ENCODE results near the gene ADGRF5.

ADGRF5 gene, protein sequence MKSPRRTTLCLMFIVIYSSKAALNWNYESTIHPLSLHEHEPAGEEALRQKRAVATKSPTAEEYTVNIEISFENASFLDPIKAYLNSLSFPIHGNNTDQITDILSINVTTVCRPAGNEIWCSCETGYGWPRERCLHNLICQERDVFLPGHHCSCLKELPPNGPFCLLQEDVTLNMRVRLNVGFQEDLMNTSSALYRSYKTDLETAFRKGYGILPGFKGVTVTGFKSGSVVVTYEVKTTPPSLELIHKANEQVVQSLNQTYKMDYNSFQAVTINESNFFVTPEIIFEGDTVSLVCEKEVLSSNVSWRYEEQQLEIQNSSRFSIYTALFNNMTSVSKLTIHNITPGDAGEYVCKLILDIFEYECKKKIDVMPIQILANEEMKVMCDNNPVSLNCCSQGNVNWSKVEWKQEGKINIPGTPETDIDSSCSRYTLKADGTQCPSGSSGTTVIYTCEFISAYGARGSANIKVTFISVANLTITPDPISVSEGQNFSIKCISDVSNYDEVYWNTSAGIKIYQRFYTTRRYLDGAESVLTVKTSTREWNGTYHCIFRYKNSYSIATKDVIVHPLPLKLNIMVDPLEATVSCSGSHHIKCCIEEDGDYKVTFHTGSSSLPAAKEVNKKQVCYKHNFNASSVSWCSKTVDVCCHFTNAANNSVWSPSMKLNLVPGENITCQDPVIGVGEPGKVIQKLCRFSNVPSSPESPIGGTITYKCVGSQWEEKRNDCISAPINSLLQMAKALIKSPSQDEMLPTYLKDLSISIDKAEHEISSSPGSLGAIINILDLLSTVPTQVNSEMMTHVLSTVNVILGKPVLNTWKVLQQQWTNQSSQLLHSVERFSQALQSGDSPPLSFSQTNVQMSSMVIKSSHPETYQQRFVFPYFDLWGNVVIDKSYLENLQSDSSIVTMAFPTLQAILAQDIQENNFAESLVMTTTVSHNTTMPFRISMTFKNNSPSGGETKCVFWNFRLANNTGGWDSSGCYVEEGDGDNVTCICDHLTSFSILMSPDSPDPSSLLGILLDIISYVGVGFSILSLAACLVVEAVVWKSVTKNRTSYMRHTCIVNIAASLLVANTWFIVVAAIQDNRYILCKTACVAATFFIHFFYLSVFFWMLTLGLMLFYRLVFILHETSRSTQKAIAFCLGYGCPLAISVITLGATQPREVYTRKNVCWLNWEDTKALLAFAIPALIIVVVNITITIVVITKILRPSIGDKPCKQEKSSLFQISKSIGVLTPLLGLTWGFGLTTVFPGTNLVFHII (N-terminal part only)

GRCh38 chr6:46921731-46922130, at the start of gene ADGRF5:
Gene ADGRF5, minus strand, starts transcription at chr6:46921938. Its CDS starts 15,176 bp downstream, at chr6:46906762.
- DNase-seq (ENCODE audit: extremely low read depth, low read depth) = no peak
- TF ChIP-seq CTCF (IDR thresholded peaks at IDR 0.05; ENCODE audit: low read depth, low read length, missing control alignments) = no peak
- no peak within 1 kb of the TSS for H3K4me3 ChIP-seq (replicated peaks; ENCODE audit: low read depth, low read length)

- TF ChIP-seq CTCF (IDR thresholded peaks at IDR 0.05; ENCODE audit: low read depth, low read length, missing control alignments) = no peak
- H3K4me3 ChIP-seq (replicated peaks; ENCODE audit: low read depth, low read length) = no peak overlapping the region
- no peak for DNase-seq (ENCODE audit: extremely low read depth, low read depth)
Measured at GRCh38 chr6:46969206-46969605, 47.5 kb upstream of the ADGRF5 start.

DNA sequence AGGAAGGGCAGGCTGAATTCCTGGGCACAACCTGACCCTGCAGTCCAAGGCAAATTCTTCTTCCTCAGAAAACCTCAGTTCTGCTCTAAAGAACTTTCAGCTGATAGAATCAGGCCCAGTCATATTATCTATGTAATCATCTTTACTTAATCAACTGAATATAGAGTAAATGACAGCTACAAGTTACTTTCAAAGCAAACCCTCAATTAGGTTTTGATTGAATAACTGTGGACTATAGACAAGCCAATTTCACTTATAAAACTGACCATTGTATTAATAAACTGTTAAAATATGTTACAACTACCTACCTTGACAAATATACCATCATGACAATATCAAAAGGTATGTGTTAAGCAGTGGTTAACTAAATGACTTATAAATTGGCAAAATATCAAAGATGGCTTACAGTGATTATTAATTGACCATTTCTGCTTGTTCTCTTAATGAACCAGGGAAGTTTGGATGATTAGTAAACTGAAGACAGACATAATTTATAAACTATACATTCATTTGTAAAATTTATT, 46.1 kb upstream of the ADGRF5 start:
- no peak for DNase-seq (ENCODE audit: extremely low read depth, low read depth)
- no peak overlapping the region for H3K4me3 ChIP-seq (replicated peaks; ENCODE audit: low read depth, low read length)
- TF ChIP-seq CTCF (IDR thresholded peaks at IDR 0.05; ENCODE audit: low read depth, low read length, missing control alignments) = no peak

DNA sequence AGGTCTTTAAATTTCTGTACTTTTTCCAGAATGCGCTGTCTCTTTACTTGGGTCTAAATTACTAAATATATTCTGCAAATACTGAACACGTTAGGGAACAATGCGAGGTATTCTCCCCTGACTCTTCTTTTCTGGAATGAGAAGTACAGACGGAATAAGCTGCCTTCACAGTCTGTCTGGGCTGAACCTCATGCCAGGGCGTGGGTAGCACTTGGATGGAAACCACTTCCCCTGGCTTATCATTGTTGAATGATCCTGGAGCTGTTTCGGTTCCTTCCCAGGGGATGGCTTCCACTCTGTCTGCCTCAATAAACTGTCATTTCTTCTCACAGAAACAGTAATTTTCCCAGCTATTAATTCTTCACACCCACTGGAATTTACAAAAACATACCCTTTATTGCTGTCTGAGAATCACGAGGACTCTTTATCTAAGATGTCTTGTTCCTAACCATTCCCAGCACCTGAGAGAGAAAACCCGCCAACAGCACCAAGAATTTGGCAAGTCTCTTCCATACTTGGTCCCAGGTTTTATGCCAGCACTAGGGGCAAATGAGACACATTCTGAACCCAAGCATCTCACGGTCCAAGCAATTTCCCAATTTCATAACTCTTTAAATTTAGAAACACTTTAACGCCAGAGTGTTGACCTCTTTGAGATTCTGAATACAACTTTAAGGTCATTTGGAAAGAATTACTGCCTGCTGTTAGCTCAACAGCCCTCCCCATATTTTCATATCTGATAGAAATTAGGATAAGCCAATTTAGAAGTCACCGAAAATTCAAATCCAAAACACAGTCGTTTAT, 43.2 kb upstream of the ADGRF5 start:
- no peak overlapping the region for H3K4me3 ChIP-seq (replicated peaks; ENCODE audit: low read depth, low read length)
- DNase-seq (ENCODE audit: extremely low read depth, low read depth) = no peak
- TF ChIP-seq CTCF (IDR thresholded peaks at IDR 0.05; ENCODE audit: low read depth, low read length, missing control alignments) = no peak

DNA sequence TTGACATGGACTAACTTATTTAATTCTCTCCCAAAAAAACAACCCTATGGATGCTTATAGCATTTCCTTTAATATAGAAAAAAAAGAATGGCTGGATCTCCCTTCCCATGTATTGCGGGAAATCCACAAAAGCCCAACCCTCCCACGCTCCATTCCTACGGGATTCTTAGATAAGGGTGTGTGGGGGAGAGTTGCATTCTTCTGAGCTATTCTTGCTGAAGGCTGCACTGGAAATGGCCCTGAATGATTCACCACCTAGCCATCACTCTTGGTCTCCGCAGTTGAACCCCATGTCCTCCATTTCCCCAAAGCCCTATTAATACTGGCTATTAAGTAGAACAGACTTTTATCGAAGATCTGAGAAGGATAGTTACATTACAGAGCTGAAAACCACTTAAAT, 41.9 kb upstream of the ADGRF5 start:
- H3K4me3 ChIP-seq (replicated peaks; ENCODE audit: low read depth, low read length) = no peak overlapping the region
- DNase-seq (ENCODE audit: extremely low read depth, low read depth) = no peak
- TF ChIP-seq CTCF (IDR thresholded peaks at IDR 0.05; ENCODE audit: low read depth, low read length, missing control alignments) = no peak
